Eye (tissue), 1 donor: ENCODE measurements around the gene APH1A.
"Not testable (repeated sequence)": the region's sequence is repeated elsewhere in the genome, so short reads cannot be mapped to it uniquely, and the experiment has no call there.

Source experiments
- DNase-seq: peaks from one replicate; pipeline ENCODE4 v3.0.0-alpha.2; 2015

APH1A gene

GRCh38 chr1:150267896-150268295 lies 920 bp downstream of the APH1A start:
- DNase-seq: no peak

GRCh38 chr1:150263549-150263948 lies 5.3 kb downstream of the APH1A start:
- DNase-seq: no peak

GRCh38 chr1:150262388-150263320 lies 6.2 kb downstream of the APH1A start:
- DNase-seq: no peak

- DNase-seq: no peak
Measured at GRCh38 chr1:150261367-150261766, 7.4 kb downstream of the APH1A start.

GRCh38 chr1:150259758-150260669 lies 8.8 kb downstream of the APH1A start:
- DNase-seq: peak; percentile 81

- peak; percentile 60 for DNase-seq
Measured at GRCh38 chr1:150259217-150259616, 9.6 kb downstream of the APH1A start.

- peak; percentile 78 for DNase-seq
Measured at GRCh38 chr1:150257624-150258585, 10.9 kb downstream of the APH1A start, which contains the start of gene CA14. Gene CA14, plus strand, starts transcription at chr1:150257774. Its CDS starts 355 bp downstream, at chr1:150258129.

- peak; percentile 90 for DNase-seq
Measured at GRCh38 chr1:150256554-150257341, 12.1 kb downstream of the APH1A start.

- no peak for DNase-seq
Measured at GRCh38 chr1:150256198-150256553, 12.6 kb downstream of the APH1A start.

GRCh38 chr1:150249936-150250335 lies 18.9 kb downstream of the APH1A start:
- no peak for DNase-seq

GRCh38 chr1:150243003-150243402 lies 25.8 kb downstream of the APH1A start:
- DNase-seq: no peak

GRCh38 chr1:150237746-150238145 lies 31.1 kb downstream of the APH1A start:
- no peak for DNase-seq

GRCh38 chr1:150237176-150237575 lies 31.6 kb downstream of the APH1A start:
- not testable (repeated sequence) for DNase-seq

GRCh38 chr1:150236614-150237100 lies 32.2 kb downstream of the APH1A start:
- no peak for DNase-seq

GRCh38 chr1:150235852-150236613 lies 32.8 kb downstream of the APH1A start, which contains the start of gene ANP32E:
Gene ANP32E, minus strand, starts transcription at chr1:150236112. Its CDS starts 326 bp downstream, at chr1:150235786.
- DNase-seq: peak; percentile 99

- DNase-seq: peak; percentile 73
Measured at GRCh38 chr1:150235294-150235851, 33.4 kb downstream of the APH1A start.

- DNase-seq: peak; percentile 88
Measured at GRCh38 chr1:150234566-150235293, 34.1 kb downstream of the APH1A start.

GRCh38 chr1:150234309-150234565 lies 34.6 kb downstream of the APH1A start:
- DNase-seq: no peak
